ENCODE results near the gene WDFY2. TPM values are rescaled to one million over a fixed set of nuclear protein-coding genes. Genes with fewer than 3 reads are reported as not detected.

Gene WDFY2
- total and polyA plus RNA-seq, 2 of the 8 experiments (the other 6 are each of a cell fraction or from before 2014, with no cell fraction given) = 13.9 to 29.0 TPM

- TF ChIP-seq, protein P1, sequence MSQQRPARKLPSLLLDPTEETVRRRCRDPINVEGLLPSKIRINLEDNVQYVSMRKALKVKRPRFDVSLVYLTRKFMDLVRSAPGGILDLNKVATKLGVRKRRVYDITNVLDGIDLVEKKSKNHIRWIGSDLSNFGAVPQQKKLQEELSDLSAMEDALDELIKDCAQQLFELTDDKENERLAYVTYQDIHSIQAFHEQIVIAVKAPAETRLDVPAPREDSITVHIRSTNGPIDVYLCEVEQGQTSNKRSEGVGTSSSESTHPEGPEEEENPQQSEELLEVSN (IDR thresholded peaks at IDR 0.05) = no peak
- no peak for TF ChIP-seq ASH2L (IDR thresholded peaks at IDR 0.05; ENCODE audit: low read length)
- TF ChIP-seq MAFK (IDR thresholded peaks at IDR 0.05; ENCODE audit: low read depth, low read length) = no peak
- no peak for TF ChIP-seq TAF7 (optimal IDR thresholded peaks at IDR 0.05; ENCODE audit: borderline replicate concordance, low read depth, low read length)
- TF ChIP-seq KDM4A (IDR thresholded peaks at IDR 0.05; ENCODE audit: low read depth, low read length, severe bottlenecking) = no peak
- TF ChIP-seq, protein P2, sequence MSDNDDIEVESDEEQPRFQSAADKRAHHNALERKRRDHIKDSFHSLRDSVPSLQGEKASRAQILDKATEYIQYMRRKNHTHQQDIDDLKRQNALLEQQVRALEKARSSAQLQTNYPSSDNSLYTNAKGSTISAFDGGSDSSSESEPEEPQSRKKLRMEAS (IDR thresholded peaks at IDR 0.05) = no peak
Measured at GRCh38 chr13:51626749-51627148, 42.5 kb downstream of the WDFY2 start (continued).

Measured in H1 (cell line).